Neural progenitor cell (in vitro differentiated cells): Measurements from ENCODE around the gene DTNBP1.

Experiments
- CTCF ChIP-seq: fragments of 200-600 bp; sonication (generic); IDR thresholded peaks from 2 replicates; pipeline ENCODE4 v1.5.1; 2017; ENCODE audit warnings: antibody characterized with exemption, mild to moderate bottlenecking
- EZH2phosphoT487 ChIP-seq: fragments of 200-600 bp; sonication (generic); IDR thresholded peaks from 2 replicates; pipeline ENCODE4 v1.6.1; 2017; ENCODE audit warnings: antibody characterized with exemption

- TF ChIP-seq CTCF = no peak
- no peak for TF ChIP-seq EZH2phosphoT487
Measured at GRCh38 chr6:15594512-15595259, 68.1 kb downstream of the DTNBP1 start.
